Skeletal muscle tissue (tissue), 4 donors: ENCODE measurements around the gene SMIM10L2A. TPM values are rescaled to one million over a fixed set of nuclear protein-coding genes. Genes with fewer than 3 reads are reported as not detected.
"Not testable (repeated sequence)": the region's sequence is repeated elsewhere in the genome, so short reads cannot be mapped to it uniquely, and the experiment has no call there.

Experiments
- H3K27ac ChIP-seq: one replicate; pipeline ENCODE4 v1.7.0; 2013; ENCODE audit warnings: mild to moderate bottlenecking, low read depth, low read length, inconsistent platforms
- H3K27me3 ChIP-seq, 3 donors: one replicate each; pipeline ENCODE4 v1.7.0; 2013; ENCODE audit warnings: low read length in 3 of 3; ENCODE audit not compliant: control insufficient read depth in 3 of 3, insufficient read depth in 3 of 3
- H3K36me3 ChIP-seq, 3 donors: one replicate each; pipeline ENCODE4 v1.7.0; 2013; ENCODE audit warnings: low read length in 3 of 3; ENCODE audit not compliant: control insufficient read depth in 3 of 3, insufficient read depth in 3 of 3
- H3K4me1 ChIP-seq, 3 donors: one replicate each; pipeline ENCODE4 v1.7.0; 2013; ENCODE audit warnings: low read length in 3 of 3, mild to moderate bottlenecking in 3 of 3; ENCODE audit not compliant: control insufficient read depth in 3 of 3, insufficient read depth in 3 of 3
- H3K4me3 ChIP-seq, 3 donors: one replicate each; pipeline ENCODE4 v1.7.0; 2013; ENCODE audit warnings: low read length in 3 of 3
- H3K9ac ChIP-seq, 3 donors: one replicate each; pipeline ENCODE4 v1.7.0; 2013; ENCODE audit warnings: low read length in 3 of 3, mild to moderate bottlenecking in 3 of 3, moderate library complexity in 2 of 3, low read depth in 1 of 3
- H3K9me3 ChIP-seq, 3 donors: one replicate each; pipeline ENCODE4 v1.7.0; 2013; ENCODE audit warnings: low read length in 3 of 3; ENCODE audit not compliant: control insufficient read depth in 3 of 3
- total RNA-seq: library from RNA; depleted of rRNA; stranded (reverse); fragments of >200 nt; gene quantifications from one replicate; pipeline ENCODE4 v1.2.3, GENCODE V29; 2014
- donor health status: Osteomylitis.

SMIM10L2A gene
- total RNA-seq, 1 donor from 2014 or later, result 1.6 TPM

- H3K27ac ChIP-seq, result no peak overlapping the region
- H3K36me3 ChIP-seq, result no peaks in the 10 kb centered on the region
- no peak overlapping the region for H3K9ac ChIP-seq
- no peaks in the 10 kb centered on the region for H3K27me3 ChIP-seq
- no peaks in the 10 kb centered on the region for H3K4me1 ChIP-seq
- H3K9me3 ChIP-seq, result no peaks in the 10 kb centered on the region
- no peak overlapping the region for H3K4me3 ChIP-seq
Observed at GRCh38 chrX:135395064-135395463, 26.7 kb upstream of the SMIM10L2A start.

- Histone ChIP-seq H3K27me3 (no peaks in the 10 kb centered on the region), H3K9me3 (no peaks in the 10 kb centered on the region), H3K36me3 (no peaks in the 10 kb centered on the region), H3K27ac (no peak overlapping the region), H3K9ac (no peak overlapping the region), H3K4me3 (no peak overlapping the region), H3K4me1 (no peaks in the 10 kb centered on the region)
Observed at GRCh38 chrX:135396109-135396508, 25.6 kb upstream of the SMIM10L2A start.

GRCh38 chrX:135396566-135396965 is 25.2 kb upstream of the SMIM10L2A start:
- H3K27me3 ChIP-seq, result no peaks in the 10 kb centered on the region
- no peak overlapping the region for H3K4me3 ChIP-seq
- no peak overlapping the region for H3K27ac ChIP-seq
- no peak overlapping the region for H3K9ac ChIP-seq
- no peaks in the 10 kb centered on the region for H3K9me3 ChIP-seq
- H3K4me1 ChIP-seq, result no peaks in the 10 kb centered on the region
- H3K36me3 ChIP-seq, result no peaks in the 10 kb centered on the region

- Histone ChIP-seq H3K27ac (no peak overlapping the region), H3K36me3 (no peaks in the 10 kb centered on the region), H3K27me3 (no peaks in the 10 kb centered on the region), H3K4me1 (no peaks in the 10 kb centered on the region), H3K9ac (no peak overlapping the region), H3K4me3 (no peak overlapping the region), H3K9me3 (no peaks in the 10 kb centered on the region)
Observed at GRCh38 chrX:135397652-135398051, 24.1 kb upstream of the SMIM10L2A start.

GRCh38 chrX:135403374-135403773 is 18.4 kb upstream of the SMIM10L2A start:
- Histone ChIP-seq H3K36me3 (no peaks in the 10 kb centered on the region), H3K27ac (no peak overlapping the region)

GRCh38 chrX:135406428-135406827 is 15.3 kb upstream of the SMIM10L2A start:
- H3K4me3 ChIP-seq, H3K4me1 ChIP-seq, H3K9ac ChIP-seq, H3K36me3 ChIP-seq, H3K27me3 ChIP-seq, H3K9me3 ChIP-seq, H3K27ac ChIP-seq: not testable (repeated sequence)

More at GRCh38 chrX:135403374-135403773, 18.4 kb upstream of the SMIM10L2A start:
- Histone ChIP-seq H3K4me3 (no peak overlapping the region), H3K27me3 (peaks cover 0 to 8% (median 0%) of the 10 kb centered on the region in 3 donors), H3K9ac (no peak overlapping the region), H3K4me1 (no peaks in the 10 kb centered on the region), H3K9me3 (no peaks in the 10 kb centered on the region)

GRCh38 chrX:135408794-135409193 is 12.9 kb upstream of the SMIM10L2A start:
- Histone ChIP-seq H3K36me3 (no peaks in the 10 kb centered on the region), H3K4me3 (no peak overlapping the region), H3K4me1 (no peaks in the 10 kb centered on the region), H3K27me3 (peaks cover 0 to 8% (median 0%) of the 10 kb centered on the region in 3 donors), H3K27ac (no peak overlapping the region), H3K9me3 (no peaks in the 10 kb centered on the region), H3K9ac (no peak overlapping the region)

- Histone ChIP-seq H3K36me3 (no peaks in the 10 kb centered on the region), H3K9me3 (no peaks in the 10 kb centered on the region), H3K27ac (no peak overlapping the region), H3K27me3 (no peaks in the 10 kb centered on the region), H3K4me1 (no peaks in the 10 kb centered on the region), H3K9ac (no peak overlapping the region), H3K4me3 (no peak overlapping the region)
Observed at GRCh38 chrX:135410861-135411627, 10.7 kb upstream of the SMIM10L2A start.

GRCh38 chrX:135411893-135412292 is 9.9 kb upstream of the SMIM10L2A start:
- Histone ChIP-seq H3K36me3 (no peaks in the 10 kb centered on the region), H3K27me3 (no peaks in the 10 kb centered on the region), H3K4me1 (no peaks in the 10 kb centered on the region), H3K4me3 (no peak overlapping the region), H3K27ac (no peak overlapping the region), H3K9me3 (no peaks in the 10 kb centered on the region), H3K9ac (no peak overlapping the region)

- H3K36me3 ChIP-seq, result no peaks in the 10 kb centered on the region
- H3K4me3 ChIP-seq, result no peak overlapping the region
- no peak overlapping the region for H3K27ac ChIP-seq
- no peaks in the 10 kb centered on the region for H3K27me3 ChIP-seq
- no peak overlapping the region for H3K9ac ChIP-seq
- peaks cover 0 to 3% (median 0%) of the 10 kb centered on the region in 3 donors for H3K9me3 ChIP-seq
- no peaks in the 10 kb centered on the region for H3K4me1 ChIP-seq
Observed at GRCh38 chrX:135416546-135416945, 5.2 kb upstream of the SMIM10L2A start.
